Endothelial cell of umbilical vein (primary cell): ENCODE measurements around the gene PRRT4. TPM values are rescaled to one million over a fixed set of nuclear protein-coding genes. Genes with fewer than 3 reads are reported as not detected.
A peak's percentile ranks its signal among the peaks of the same experiment; 100 is the strongest.

ENCODE experiments used
- BruUV-seq: library from RNA; stranded (reverse); fragments of 400-500 nt; replicated peaks from 2 replicates; lab custom pipeline; 2021; lab: Mats Ljungman, UMichigan
- CTCF ChIA-PET: fragments of 300-600, 350-600 bp; sonication (Branson Sonifier 250); formaldehyde crosslinking; loops from one replicate; lab custom pipeline; 2021; ENCODE audit warnings: antibody characterized with exemption, inconsistent platforms; lab: Charles Lee
- POLR2A ChIA-PET: fragments of 300-600, 350-600 bp; sonication (Branson Sonifier 250); formaldehyde crosslinking; loops from one replicate; lab custom pipeline; 2021; ENCODE audit warnings: antibody characterized with exemption, inconsistent platforms; lab: Charles Lee
- DNase-seq: peaks from one replicate; pipeline ENCODE4 v3.0.0-alpha.2; 2011; ENCODE audit warnings: low read depth, low spot score
- FAIRE-seq: peaks from 2 replicates; lab custom pipeline; 2011; peaks lifted over from hg19 to GRCh38; lab: Jason Lieb, UNC
- H2AFZ ChIP-seq: 2 replicates; pipeline ENCODE4 v1.6.0; 2012; ENCODE audit warnings: low read depth, low read length, control low read depth, inconsistent platforms
- H3K27ac ChIP-seq: 2 replicates; pipeline ENCODE4 v1.5.1; 2011; ENCODE audit warnings: low read depth, mild to moderate bottlenecking, control low read depth, low read length, moderate library complexity; ENCODE audit not compliant: insufficient read depth
- H3K27me3 ChIP-seq, 2 experiments: 2 replicates each; pipeline versions ENCODE4 v1.6.0 to v1.6.1; 2011; ENCODE audit warnings: low read length in 2 of 2, mixed read lengths in 1 of 2; ENCODE audit not compliant: control insufficient read depth in 2 of 2, insufficient read depth in 2 of 2
- H3K36me3 ChIP-seq, 2 experiments: 2 replicates in 1 of 2; 3 replicates in 1 of 2; pipeline ENCODE4 v1.5.1; 2011; ENCODE audit warnings: low read length in 2 of 2, mild to moderate bottlenecking in 1 of 2, moderate library complexity in 1 of 2; ENCODE audit not compliant: control insufficient read depth in 2 of 2, insufficient read depth in 2 of 2; ENCODE audit errors: extremely low read depth in 1 of 2
- H3K4me1 ChIP-seq: 3 replicates; pipeline ENCODE4 v1.5.1; 2011; ENCODE audit warnings: mild to moderate bottlenecking, low read length; ENCODE audit not compliant: control insufficient read depth, insufficient read depth; ENCODE audit errors: extremely low read depth
- H3K4me2 ChIP-seq: 2 replicates; pipeline ENCODE4 v1.6.1; 2011; ENCODE audit warnings: low read length, control low read depth, mixed read lengths; ENCODE audit not compliant: insufficient read depth
- H3K4me3 ChIP-seq, 3 experiments: fragments of 200-600 bp in 1 of 3; sonication (generic), shearing (Covaris generic) in 1 of 3; replicated peaks in 1 of 3; 2 replicates each; pipeline ENCODE4 v1.5.1; 2011 to 2016; ENCODE audit warnings: control low read depth in 3 of 3, low read length in 3 of 3, mild to moderate bottlenecking in 2 of 3, inconsistent platforms in 1 of 3, low read depth in 1 of 3, moderate library complexity in 1 of 3; ENCODE audit not compliant: insufficient read depth in 1 of 3
- H3K79me2 ChIP-seq: 2 replicates; pipeline ENCODE4 v1.6.0; 2012; ENCODE audit warnings: low read length, inconsistent platforms; ENCODE audit not compliant: control insufficient read depth, insufficient read depth
- H3K9ac ChIP-seq: replicated peaks from 2 replicates; pipeline ENCODE3; 2011; ENCODE audit warnings: low read length, control low read depth; ENCODE audit not compliant: insufficient read depth; ENCODE audit errors: extremely low read depth
- H3K9me1 ChIP-seq: replicated peaks from 3 replicates; pipeline ENCODE4 v1.6.0; 2011; ENCODE audit warnings: mild to moderate bottlenecking, low read length; ENCODE audit not compliant: control insufficient read depth, insufficient read depth; ENCODE audit errors: extremely low read depth
- H3K9me3 ChIP-seq: replicated peaks from 2 replicates; pipeline ENCODE4 v1.5.1; 2012; ENCODE audit warnings: low read length, inconsistent platforms; ENCODE audit not compliant: control insufficient read depth, insufficient read depth
- H4K20me1 ChIP-seq: replicated peaks from 2 replicates; pipeline ENCODE3; 2011; ENCODE audit warnings: mild to moderate bottlenecking, low read length; ENCODE audit not compliant: control insufficient read depth, insufficient read depth; ENCODE audit errors: extremely low read depth
- FOS ChIP-seq: IDR thresholded peaks from 2 replicates; pipeline ENCODE4 v1.6.1; 2011; ENCODE audit warnings: mild to moderate bottlenecking, low read length, moderate library complexity, borderline replicate concordance; ENCODE audit not compliant: insufficient read depth
- JUN ChIP-seq: IDR thresholded peaks from 2 replicates; pipeline ENCODE4 v1.6.1; 2011; ENCODE audit warnings: borderline replicate concordance, low read depth; ENCODE audit not compliant: insufficient read length, insufficient read depth
- dilution Hi-C: fragments of 300-500 bp; cut with MboI; formaldehyde crosslinking; loops from one replicate; pipeline ENCODE4 v1.15.0; 2019; ENCODE audit warnings: low sequenced_read_pairs; ENCODE audit not compliant: extremely low pct_ligation_motif_present
- intact Hi-C: fragments of 100-400 bp; cut with micrococcal nuclease; formaldehyde crosslinking; loops from one replicate; pipeline ENCODE4 v1.10.0; 2022
- polyA plus RNA-seq, 4 experiments: library from polyadenylated mRNA; depleted of rRNA in 3 of 4; stranded (reverse) in 3 of 4; unstranded in 1 of 4; fragments of >200 nt; gene quantifications; 2 replicates each; pipeline versions ENCODE4 v1.2.1 to v1.2.3, GENCODE V29; 2011 to 2012; ENCODE audit warnings: missing spikeins in 1 of 4
- total RNA-seq: library from RNA; stranded (reverse); gene quantifications from 2 replicates; pipeline ENCODE4 v1.2.3, GENCODE V29; 2021
- TF ChIP-seq, protein P1 (sequence below): IDR thresholded peaks from 2 replicates; pipeline ENCODE4 v1.6.1; 2011; ENCODE audit not compliant: insufficient read depth, insufficient read length
- TF ChIP-seq, protein P2 (sequence below), 2 donors: IDR thresholded peaks; 1 replicate in 1 of 2; 2 replicates in 1 of 2; pipeline ENCODE4 v1.5.1; 2011; ENCODE audit warnings: low read length in 2 of 2, mild to moderate bottlenecking in 2 of 2, moderate library complexity in 2 of 2, control low read depth in 1 of 2, inconsistent platforms in 1 of 2, low read depth in 1 of 2; ENCODE audit not compliant: insufficient read depth in 1 of 2; ENCODE audit errors: extremely low read depth in 1 of 2

Gene PRRT4
- total and polyA plus RNA-seq, 2 donors (not counting 3 experiments of a cell fraction or from before 2014, with no cell fraction given) = 0.03 TPM; not detected in 1

DNA sequence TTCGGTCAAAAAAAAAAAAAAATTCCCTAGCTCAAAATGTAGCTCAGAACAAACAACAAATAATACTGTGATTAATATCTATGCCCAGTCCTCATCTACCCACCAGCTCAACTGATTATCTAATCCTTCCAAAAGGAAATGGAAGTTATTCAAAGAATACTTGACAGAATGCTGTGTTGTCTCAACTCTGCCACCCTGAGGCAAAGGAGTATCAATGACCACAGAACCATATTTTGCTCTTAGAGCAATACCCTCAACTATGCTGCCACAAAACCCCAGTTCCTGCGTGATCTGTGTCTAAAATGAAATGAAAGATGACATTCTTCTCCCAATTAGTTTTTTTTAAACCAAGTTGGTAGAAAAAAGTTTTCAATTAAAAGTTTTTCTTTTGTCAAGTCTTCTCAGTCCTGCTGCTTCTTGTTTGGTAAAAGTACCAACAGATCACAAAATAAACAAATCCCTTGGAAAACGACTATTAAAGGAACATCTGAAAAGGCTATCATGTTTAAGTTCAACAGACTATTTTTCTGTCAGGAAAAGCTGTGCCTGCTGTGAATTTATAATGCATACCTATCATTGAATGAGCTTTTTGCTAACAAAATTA, 39.3 kb downstream of the PRRT4 start:
- no peak overlapping the region for H3K9ac ChIP-seq
- no peak overlapping the region for H3K27ac ChIP-seq
- no TSS peak for BruUV-seq
- FAIRE-seq (peak; percentile 65), DNase-seq (peak; percentile 47)
- H2AFZ ChIP-seq = no peak overlapping the region
- no peaks in the 10 kb centered on the region for H3K4me1 ChIP-seq
- H3K79me2 ChIP-seq = no peaks in the 10 kb centered on the region
- intact Hi-C loops (loop anchor here (10.0 kb wide), 1 partner anchor 617 kb away; no protein-coding TSS in a partner anchor), dilution Hi-C loops (no loop called here)
- H3K9me3 ChIP-seq = no peaks in the 10 kb centered on the region
- no peaks in the 10 kb centered on the region for H3K27me3 ChIP-seq
- H3K4me3 ChIP-seq = no peak overlapping the region
- no peaks in the 10 kb centered on the region for H4K20me1 ChIP-seq
- TF ChIP-seq FOS = no peak
- TF ChIP-seq, protein P1, sequence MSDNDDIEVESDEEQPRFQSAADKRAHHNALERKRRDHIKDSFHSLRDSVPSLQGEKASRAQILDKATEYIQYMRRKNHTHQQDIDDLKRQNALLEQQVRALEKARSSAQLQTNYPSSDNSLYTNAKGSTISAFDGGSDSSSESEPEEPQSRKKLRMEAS = no peak
- TF ChIP-seq JUN = no peak
- TF ChIP-seq, protein P2, sequence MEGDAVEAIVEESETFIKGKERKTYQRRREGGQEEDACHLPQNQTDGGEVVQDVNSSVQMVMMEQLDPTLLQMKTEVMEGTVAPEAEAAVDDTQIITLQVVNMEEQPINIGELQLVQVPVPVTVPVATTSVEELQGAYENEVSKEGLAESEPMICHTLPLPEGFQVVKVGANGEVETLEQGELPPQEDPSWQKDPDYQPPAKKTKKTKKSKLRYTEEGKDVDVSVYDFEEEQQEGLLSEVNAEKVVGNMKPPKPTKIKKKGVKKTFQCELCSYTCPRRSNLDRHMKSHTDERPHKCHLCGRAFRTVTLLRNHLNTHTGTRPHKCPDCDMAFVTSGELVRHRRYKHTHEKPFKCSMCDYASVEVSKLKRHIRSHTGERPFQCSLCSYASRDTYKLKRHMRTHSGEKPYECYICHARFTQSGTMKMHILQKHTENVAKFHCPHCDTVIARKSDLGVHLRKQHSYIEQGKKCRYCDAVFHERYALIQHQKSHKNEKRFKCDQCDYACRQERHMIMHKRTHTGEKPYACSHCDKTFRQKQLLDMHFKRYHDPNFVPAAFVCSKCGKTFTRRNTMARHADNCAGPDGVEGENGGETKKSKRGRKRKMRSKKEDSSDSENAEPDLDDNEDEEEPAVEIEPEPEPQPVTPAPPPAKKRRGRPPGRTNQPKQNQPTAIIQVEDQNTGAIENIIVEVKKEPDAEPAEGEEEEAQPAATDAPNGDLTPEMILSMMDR (IDR thresholded peaks at IDR 0.05; ENCODE audit: extremely low read depth in 1 of 2, insufficient read depth in 1 of 2, low read depth in 1 of 2, low read length in 2 of 2) = peak; percentile 8 to 38
- POLR2A ChIA-PET = interaction anchor here (0.6 kb wide), 1 partner anchor 662 kb away, joined by 3 read pairs; no protein-coding TSS in a partner anchor
- H3K9me1 ChIP-seq = no peaks in the 10 kb centered on the region
- no peak overlapping the region for H3K4me2 ChIP-seq
- CTCF ChIA-PET = interaction anchor here (0.7 to 2.3 kb wide), 9 partner anchors 11 to 1519 kb away, joined by 3 to 6 read pairs (median 3); no protein-coding TSS in a partner anchor
- peaks cover 17 to 18% of the 10 kb centered on the region in 2 experiments for H3K36me3 ChIP-seq
